HG02981 (cell line): Measurements from ENCODE around the gene TBC1D3G.
"Not testable (repeated sequence)": the region's sequence is repeated elsewhere in the genome, so short reads cannot be mapped to it uniquely, and the experiment has no call there.

Source experiments
- ATAC-seq: cut with Tn5 transposase; IDR thresholded peaks from one replicate; pipeline ENCODE4 v1.9.1; 2021; ENCODE audit warnings: mild to moderate bottlenecking, moderate library complexity; ENCODE audit not compliant: unreplicated experiment

The TBC1D3G gene

DNA sequence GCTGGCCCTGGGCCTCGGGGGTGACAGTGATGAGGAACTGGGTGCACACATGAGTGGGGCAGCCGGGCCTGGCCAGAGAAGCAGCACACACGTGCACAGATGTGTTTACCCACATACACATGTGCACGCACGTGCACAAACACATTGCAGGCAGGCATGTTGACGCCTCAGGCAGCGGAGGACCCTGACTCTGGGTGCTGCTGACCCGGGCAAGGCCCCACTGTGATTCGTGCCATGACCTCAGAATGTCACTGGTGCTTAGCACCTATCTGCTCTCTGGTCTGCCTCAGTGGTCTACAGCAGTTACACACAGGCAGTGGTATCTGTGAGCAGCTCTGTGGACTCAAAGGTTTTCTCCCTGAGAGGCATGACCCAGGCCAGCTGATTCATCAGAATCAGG, at the start of gene TBC1D3G:
TSS of gene TBC1D3G (plus strand) at position 301 of the 400 bp plus-strand sequence. CDS start 1,528 bp downstream, outside the sequence.
- ATAC-seq: not testable (repeated sequence)

DNA sequence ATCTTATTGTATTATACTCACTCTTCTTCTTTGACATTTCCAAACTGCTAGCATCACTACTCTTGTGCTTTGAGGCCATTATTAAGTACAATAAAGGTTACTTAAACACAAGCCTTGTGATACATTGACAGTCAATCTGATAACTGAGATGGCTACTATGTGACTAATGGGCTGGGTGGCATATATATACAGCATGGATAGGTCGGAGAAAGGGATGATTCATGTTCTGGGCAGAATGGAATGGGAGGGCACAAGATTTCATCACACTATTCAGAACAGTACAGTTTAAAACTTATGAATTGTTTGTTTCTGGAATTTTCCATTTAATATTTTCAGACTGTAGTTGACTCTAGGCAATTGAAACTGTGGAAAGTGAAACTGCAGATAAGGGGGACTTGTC, 40.4 kb upstream of the TBC1D3G start:
- ATAC-seq: not testable (repeated sequence)

DNA sequence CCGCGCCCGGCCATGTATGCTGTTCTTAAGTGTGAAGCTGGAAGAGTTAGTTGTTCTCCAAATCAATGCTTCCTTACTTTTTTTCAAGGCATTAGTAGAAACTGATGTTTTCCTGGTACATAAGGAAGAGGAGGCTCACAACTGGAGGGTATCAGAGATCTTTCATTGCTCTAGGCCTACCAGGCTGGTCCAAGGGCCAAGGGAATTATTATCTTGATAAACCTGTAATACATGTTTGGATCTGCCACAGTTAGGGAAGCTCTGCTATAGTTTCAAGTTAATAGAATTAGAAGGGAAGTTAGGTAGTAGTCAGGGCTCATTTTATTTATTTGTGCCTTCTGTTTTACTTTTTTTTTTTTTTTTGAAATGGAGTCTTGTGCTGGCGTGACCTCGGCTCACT, 39.5 kb upstream of the TBC1D3G start:
- not testable (repeated sequence) for ATAC-seq

DNA sequence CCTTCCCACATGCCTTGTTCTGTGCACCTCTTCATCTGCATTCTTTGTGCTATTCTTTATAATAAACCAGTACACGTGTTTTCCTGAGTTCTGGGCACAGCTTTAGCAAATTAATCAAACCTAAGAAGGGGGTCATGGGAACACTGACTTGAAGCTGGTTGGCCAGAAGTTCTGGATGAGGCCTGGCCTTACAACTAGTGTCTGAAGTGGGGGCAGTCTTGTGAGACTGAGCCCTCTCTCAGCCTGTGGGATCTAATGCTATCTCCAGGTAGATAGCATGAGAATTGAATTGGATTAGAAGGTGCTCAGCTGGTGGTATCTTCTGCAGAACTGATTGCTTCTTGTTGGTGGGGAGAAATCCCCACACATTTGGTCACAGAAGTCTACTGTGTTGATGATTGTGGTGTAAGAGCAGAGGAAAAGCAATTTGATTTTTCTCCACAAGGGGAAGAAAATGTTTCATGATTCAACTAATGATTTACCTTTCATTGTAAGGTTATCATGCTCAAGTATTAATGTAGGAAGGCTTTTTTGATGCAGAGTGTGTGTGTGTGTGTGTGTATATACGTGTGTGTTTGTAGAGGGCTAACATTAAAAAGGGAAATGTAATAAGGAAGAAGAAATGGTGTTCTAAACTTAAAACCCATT, 33.6 kb upstream of the TBC1D3G start:
- not testable (repeated sequence) for ATAC-seq

DNA sequence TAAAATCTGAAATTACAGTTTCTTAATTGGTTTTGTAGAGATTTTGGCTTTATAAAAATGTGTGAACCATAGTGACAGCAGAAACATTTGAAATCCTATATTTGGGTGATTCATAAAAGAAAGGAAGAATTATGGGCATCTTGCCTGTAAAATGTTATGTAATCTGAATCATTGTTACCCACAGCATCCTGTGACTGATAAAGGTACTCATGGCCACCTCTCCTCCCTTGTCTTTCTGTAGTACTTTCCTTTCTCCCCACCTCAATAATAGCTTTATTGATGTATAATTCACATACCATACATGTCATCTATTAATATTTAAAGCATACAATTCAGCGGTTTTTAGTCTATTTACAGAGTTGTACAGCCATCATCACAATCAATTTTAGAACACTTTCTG, 28.5 kb upstream of the TBC1D3G start:
- ATAC-seq: not testable (repeated sequence)

DNA sequence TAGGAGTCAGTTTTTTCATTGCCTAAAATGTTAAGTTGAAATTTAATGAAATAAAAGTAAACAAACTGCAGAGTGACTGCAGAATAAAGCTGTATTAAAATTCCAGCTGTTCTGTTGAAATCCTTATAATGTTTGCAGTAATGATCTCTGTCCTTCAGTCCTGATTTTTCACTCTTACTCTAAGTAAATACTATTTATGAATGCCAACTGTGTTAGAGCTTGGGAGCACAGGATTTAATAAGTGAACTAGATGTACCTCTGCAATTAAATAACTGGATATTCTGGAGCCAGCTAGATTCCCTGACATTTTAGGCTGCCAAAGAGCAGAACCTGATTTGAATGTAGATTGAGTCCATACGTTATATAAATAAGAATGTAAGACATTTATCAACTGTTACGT, 7.9 kb upstream of the TBC1D3G start:
- not testable (repeated sequence) for ATAC-seq

DNA sequence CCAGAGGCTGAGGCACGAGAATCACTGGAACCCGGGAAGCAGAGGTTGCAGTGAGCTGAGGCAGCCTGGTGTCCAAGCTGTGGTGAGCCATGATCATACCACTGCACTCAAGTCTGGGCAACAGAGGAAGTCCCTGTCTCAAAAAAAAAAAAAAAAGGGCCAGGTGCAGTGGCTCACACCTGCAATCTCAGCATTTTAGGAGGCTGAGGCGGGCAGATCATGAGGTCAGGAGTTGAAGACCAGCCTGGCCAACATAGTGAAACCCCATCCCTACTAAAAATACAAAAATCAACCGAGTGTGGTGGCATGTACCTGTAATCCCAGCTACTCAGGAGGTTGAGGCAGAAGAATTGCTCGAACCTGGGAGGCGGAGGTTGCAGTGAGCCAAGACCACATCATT, 38.8 kb downstream of the TBC1D3G start:
- ATAC-seq: not testable (repeated sequence)

DNA sequence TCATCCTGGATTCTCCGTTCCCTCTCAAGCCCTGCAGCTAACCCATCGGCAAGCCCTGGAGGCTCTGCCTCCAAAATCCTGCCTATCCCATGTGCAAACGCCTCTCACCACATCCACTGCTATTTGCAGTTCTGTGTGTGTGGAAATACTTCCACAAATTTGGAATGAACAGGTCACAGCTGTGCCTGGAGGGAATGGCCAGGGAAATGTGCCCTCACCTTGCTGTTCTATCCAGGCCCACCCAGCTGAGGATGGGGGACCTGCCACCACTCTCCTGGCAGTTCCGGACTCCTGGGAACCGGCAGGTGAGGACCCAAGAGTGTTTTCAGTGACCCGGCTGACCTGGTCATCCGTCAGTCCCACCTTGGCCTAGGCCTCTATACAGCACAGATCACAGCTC, 52.3 kb downstream of the TBC1D3G start:
- ATAC-seq: not testable (repeated sequence)
